Stomach (tissue), 9 donors: ENCODE results near the gene SPINDOC. TPM values are rescaled to one million over a fixed set of nuclear protein-coding genes. Genes with fewer than 3 reads are reported as not detected.

Experiments used
- DNase-seq, 2 donors: peaks; one replicate each; pipeline versions ENCODE4 v3.0.0 to v3.0.0-alpha.2; 2013 to 2019
- H3K27ac ChIP-seq, 5 donors: fragments of 200-600 bp in 4 of 5; sonication (generic) in 4 of 5; one replicate each; pipeline ENCODE4 v1.5.1; 2013 to 2019; ENCODE audit warnings: mild to moderate bottlenecking in 1 of 5, moderate library complexity in 1 of 5
- H3K27me3 ChIP-seq, 3 donors: fragments of 200-600 bp; sonication (generic); one replicate each; pipeline ENCODE4 v1.5.1; 2017 to 2019; ENCODE audit warnings: mixed run types in 1 of 3
- H3K36me3 ChIP-seq, 4 donors: fragments of 200-600 bp; sonication (generic); 1 replicate in 3 of 4; 2 replicates in 1 of 4; pipeline ENCODE4 v1.5.1; 2016 to 2019
- H3K4me1 ChIP-seq, 4 donors: fragments of 200-600 bp; sonication (generic); one replicate each; pipeline ENCODE4 v1.5.1; 2016 to 2019
- H3K4me3 ChIP-seq, 4 donors: fragments of 200-600 bp; sonication (generic) in 3 of 4; one replicate each; pipeline ENCODE4 v1.5.1; 2016 to 2019; ENCODE audit warnings: mild to moderate bottlenecking in 1 of 4
- H3K9me3 ChIP-seq, 4 donors: fragments of 200-600 bp; sonication (generic); one replicate each; pipeline ENCODE4 v1.5.1; 2016 to 2019
- EP300 ChIP-seq: sonication (generic); formaldehyde crosslinking; IDR thresholded peaks from one replicate; pipeline ENCODE4 v1.6.1; 2017; ENCODE audit warnings: antibody characterized with exemption
- POLR2A ChIP-seq, 4 donors: fragments of 450-650 bp; IDR thresholded peaks; one replicate each; pipeline ENCODE4 v1.6.1; 2016; ENCODE audit warnings: antibody characterized with exemption in 4 of 4, control low read depth in 2 of 4, mild to moderate bottlenecking in 1 of 4, moderate library complexity in 1 of 4
- POLR2AphosphoS5 ChIP-seq, 3 donors: sonication (generic); formaldehyde crosslinking; IDR thresholded peaks; one replicate each; pipeline ENCODE4 v1.6.1; 2016; ENCODE audit warnings: antibody characterized with exemption in 3 of 3
- WGBS, 5 donors: extraction: QIAGEN DNeasy Blood & Tissue Kit in 3 of 5; methylation state at CpG; one replicate each; pipeline versions ENCODE4 v1.1.5 to v1.1.7; 2013 to 2018; 5-methylcytosine and 5-hydroxymethylcytosine counted together
- intact Hi-C: fragments of 100-400 bp; cut with DNase I; formaldehyde crosslinking; loops from one replicate; pipeline ENCODE4 v1.15.1; 2023; ENCODE audit warnings: low total_unique reads
- polyA plus RNA-seq, 3 donors: library from polyadenylated mRNA; stranded (reverse); fragments of 200-250 nt; gene quantifications; one replicate each; pipeline ENCODE4 v1.2.3, GENCODE V29; 2013
- total RNA-seq, 5 donors: library from RNA; depleted of rRNA; stranded (reverse); fragments of >200 nt; gene quantifications; one replicate each; pipeline versions ENCODE4 v1.1.0 to v1.2.3, GENCODE V29; 2014 to 2016
- TF ChIP-seq, protein P1 (sequence below), 7 experiments: fragments of 450-650 bp in 4 of 7; fragments of 200-600 bp in 3 of 7; sonication (generic) in 3 of 7; IDR thresholded peaks; one replicate each; pipeline ENCODE4 v1.5.1; 2016 to 2019; ENCODE audit warnings: antibody characterized with exemption in 7 of 7, control low read depth in 2 of 7, mild to moderate bottlenecking in 1 of 7
- donor health status: healthy with polysubstance abuse.
- donor health status: Bipolar disorder and iron deficiency.
- donor health status: healthy.

The SPINDOC gene
- total and polyA plus RNA-seq, 8 donors, result 0.45 to 13.6 (median 5.7) TPM

GRCh38 chr11:63850920-63851319 lies 37.7 kb downstream of the SPINDOC start:
- no peak for DNase-seq
- H3K27ac ChIP-seq, result peak overlapping the region in 3 of 5 donors; percentile 11 to 83 (median 33)

GRCh38 chr11:63851364-63851763 lies 38.1 kb downstream of the SPINDOC start:
- peaks cover 0 to 9% (median 2%) of the 10 kb centered on the region in 4 donors for H3K36me3 ChIP-seq
- no peak for DNase-seq
- H3K4me1 ChIP-seq, result peaks cover 35 to 91% (median 70%) of the 10 kb centered on the region in 4 donors
- H3K27ac ChIP-seq, result peak overlapping the region in 3 of 5 donors; percentile 11 to 83 (median 33)
- 24 to 41% (median 30%) methylated on average over 2 of the region's 2 CpGs for WGBS, 5 donors
- no peak overlapping the region for H3K4me3 ChIP-seq
- intact Hi-C loops, result no loop called here
- TF ChIP-seq, protein P1, sequence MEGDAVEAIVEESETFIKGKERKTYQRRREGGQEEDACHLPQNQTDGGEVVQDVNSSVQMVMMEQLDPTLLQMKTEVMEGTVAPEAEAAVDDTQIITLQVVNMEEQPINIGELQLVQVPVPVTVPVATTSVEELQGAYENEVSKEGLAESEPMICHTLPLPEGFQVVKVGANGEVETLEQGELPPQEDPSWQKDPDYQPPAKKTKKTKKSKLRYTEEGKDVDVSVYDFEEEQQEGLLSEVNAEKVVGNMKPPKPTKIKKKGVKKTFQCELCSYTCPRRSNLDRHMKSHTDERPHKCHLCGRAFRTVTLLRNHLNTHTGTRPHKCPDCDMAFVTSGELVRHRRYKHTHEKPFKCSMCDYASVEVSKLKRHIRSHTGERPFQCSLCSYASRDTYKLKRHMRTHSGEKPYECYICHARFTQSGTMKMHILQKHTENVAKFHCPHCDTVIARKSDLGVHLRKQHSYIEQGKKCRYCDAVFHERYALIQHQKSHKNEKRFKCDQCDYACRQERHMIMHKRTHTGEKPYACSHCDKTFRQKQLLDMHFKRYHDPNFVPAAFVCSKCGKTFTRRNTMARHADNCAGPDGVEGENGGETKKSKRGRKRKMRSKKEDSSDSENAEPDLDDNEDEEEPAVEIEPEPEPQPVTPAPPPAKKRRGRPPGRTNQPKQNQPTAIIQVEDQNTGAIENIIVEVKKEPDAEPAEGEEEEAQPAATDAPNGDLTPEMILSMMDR (IDR thresholded peaks at IDR 0.05), result no peak
- TF ChIP-seq POLR2A (IDR thresholded peaks at IDR 0.05) (no peak), EP300 (no peak), POLR2AphosphoS5 (IDR thresholded peaks at IDR 0.05) (no peak)
- H3K9me3 ChIP-seq, result no peaks in the 10 kb centered on the region
- H3K27me3 ChIP-seq, result no peaks in the 10 kb centered on the region

More at GRCh38 chr11:63850920-63851319, 37.7 kb downstream of the SPINDOC start:
- TF ChIP-seq, protein P1 (IDR thresholded peaks at IDR 0.05), result no peak
- TF ChIP-seq POLR2A (IDR thresholded peaks at IDR 0.05), result no peak
- no peak for TF ChIP-seq POLR2AphosphoS5 (IDR thresholded peaks at IDR 0.05)
- TF ChIP-seq EP300, result no peak
- intact Hi-C loops, result no loop called here
- Histone ChIP-seq H3K36me3 (peaks cover 0 to 9% (median 2%) of the 10 kb centered on the region in 4 donors), H3K9me3 (no peaks in the 10 kb centered on the region), H3K4me3 (no peak overlapping the region), H3K4me1 (peaks cover 33 to 91% (median 70%) of the 10 kb centered on the region in 4 donors), H3K27me3 (no peaks in the 10 kb centered on the region)
- 51 to 69% (median 55%) methylated on average over 5 of the region's 5 CpGs for WGBS, 5 donors

DNA sequence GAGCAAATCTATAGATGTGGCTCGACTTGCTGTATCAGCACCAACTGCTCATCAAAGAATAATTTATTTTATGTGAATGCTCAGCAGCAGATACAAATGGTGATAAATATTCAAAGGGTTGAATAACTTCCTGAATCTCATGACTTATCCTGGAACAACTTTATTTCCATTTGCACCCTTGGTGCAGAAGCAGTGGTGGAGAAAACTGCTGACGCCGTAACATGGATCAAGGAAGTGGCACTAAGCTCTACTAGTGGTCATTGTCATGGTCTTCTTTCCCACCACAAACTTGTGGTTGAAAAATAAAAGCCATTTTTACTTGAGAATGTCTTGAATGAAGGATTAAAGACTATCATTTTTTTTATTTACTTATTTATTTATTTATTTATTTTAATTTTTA lies 40.2 kb downstream of the SPINDOC start:
- Histone ChIP-seq H3K36me3 (peaks cover 0 to 9% (median 2%) of the 10 kb centered on the region in 4 donors), H3K9me3 (no peaks in the 10 kb centered on the region), H3K27me3 (no peaks in the 10 kb centered on the region), H3K4me3 (no peak overlapping the region), H3K4me1 (peaks cover 31 to 89% (median 60%) of the 10 kb centered on the region in 4 donors), H3K27ac (peak overlapping the region in 1 of 5 donors; percentile 14)
- TF ChIP-seq POLR2AphosphoS5 (IDR thresholded peaks at IDR 0.05) (no peak), EP300 (no peak), POLR2A (IDR thresholded peaks at IDR 0.05) (no peak)
- TF ChIP-seq, protein P1 (IDR thresholded peaks at IDR 0.05), result no peak
- intact Hi-C loops, result no loop called here
- 84 to 90% (median 87%) methylated on average over 3 of the region's 3 CpGs for WGBS, 5 donors
- no peak for DNase-seq

GRCh38 chr11:63854696-63855095 lies 41.4 kb downstream of the SPINDOC start:
- no peak for DNase-seq
- H3K4me3 ChIP-seq, result no peak overlapping the region
- 94 to 99% (median 97%) methylated on average over 4 of the region's 4 CpGs for WGBS, 5 donors
- intact Hi-C loops, result no loop called here
- peaks cover 34 to 89% (median 59%) of the 10 kb centered on the region in 4 donors for H3K4me1 ChIP-seq
- TF ChIP-seq POLR2AphosphoS5 (IDR thresholded peaks at IDR 0.05) (no peak), EP300 (no peak)
- H3K27ac ChIP-seq, result no peak overlapping the region
- H3K36me3 ChIP-seq, result peaks cover 0 to 10% (median 2%) of the 10 kb centered on the region in 4 donors
- no peaks in the 10 kb centered on the region for H3K9me3 ChIP-seq
- no peaks in the 10 kb centered on the region for H3K27me3 ChIP-seq

- intact Hi-C loops, result no loop called here
- peaks cover 0 to 14% (median 6%) of the 10 kb centered on the region in 4 donors for H3K36me3 ChIP-seq
- H3K4me1 ChIP-seq, result peaks cover 23 to 79% (median 52%) of the 10 kb centered on the region in 4 donors
- peak overlapping the region in 3 of 5 donors; percentile 8 to 50 (median 39) for H3K27ac ChIP-seq
- 25 to 52% (median 45%) methylated on average over 2 of the region's 2 CpGs for WGBS, 5 donors
- no peaks in the 10 kb centered on the region for H3K27me3 ChIP-seq
- H3K4me3 ChIP-seq, result no peak overlapping the region
- H3K9me3 ChIP-seq, result no peaks in the 10 kb centered on the region
- TF ChIP-seq POLR2AphosphoS5 (IDR thresholded peaks at IDR 0.05) (no peak), EP300 (no peak), POLR2A (IDR thresholded peaks at IDR 0.05) (no peak)
- TF ChIP-seq, protein P1 (IDR thresholded peaks at IDR 0.05), result no peak
- DNase-seq, result peak in 1 of 2 donors; percentile 79
These were observed 42.7 kb downstream of the SPINDOC start for GRCh38 chr11:63855975-63856374.
